ENCODE measurements around the gene FOXK2. TPM values are rescaled to one million over a fixed set of nuclear protein-coding genes. Genes with fewer than 3 reads are reported as not detected.

Gene FOXK2
- total RNA-seq, 1 experiment from 2014 or later = 72.0 TPM

GRCh38 chr17:82545071-82545462, 25.5 kb downstream of the FOXK2 start:
- Histone ChIP-seq H4K5ac (ENCODE audit: insufficient read length, low read depth, low read length) (no peak overlapping the region), H3K23ac (ENCODE audit: insufficient read length, low read depth, low read length) (no peak overlapping the region), H3K56ac (ENCODE audit: insufficient read length, low read depth, low read length) (no peak overlapping the region), H4K8ac (replicated peaks; ENCODE audit: insufficient read length, low read depth, low read length) (no peak overlapping the region), H3K27me3 (ENCODE audit: insufficient read depth, low read length) (no peaks in the 10 kb centered on the region), H4K20me1 (ENCODE audit: control insufficient read depth, insufficient read depth, insufficient read length) (peaks cover 4% of the 10 kb centered on the region), H3K9me3 (ENCODE audit: control insufficient read depth, low read depth, low read length) (no peaks in the 10 kb centered on the region), H3K18ac (ENCODE audit: insufficient read length, low read depth, low read length) (no peak overlapping the region), H3K4me2 (ENCODE audit: insufficient read depth, insufficient read length, low read length) (no peak overlapping the region), H3K4ac (ENCODE audit: low read depth, low read length) (no peak overlapping the region), H3K79me1 (ENCODE audit: insufficient read depth, low read depth, low read length, poor library complexity, severe bottlenecking) (peaks cover 12% of the 10 kb centered on the region), H3K79me2 (ENCODE audit: insufficient read depth, low read length) (peaks cover 70% of the 10 kb centered on the region; the same call in 1 of the 2 replicates), H2BK15ac (ENCODE audit: low read depth, low read length) (no peak overlapping the region), H4K91ac (ENCODE audit: insufficient read length, low read depth, low read length) (no peak overlapping the region), H2AK5ac (ENCODE audit: insufficient read length, low read length) (no peak overlapping the region), H3K27ac (ENCODE audit: insufficient read length, low read depth, low read length) (no peak overlapping the region), H2BK12ac (ENCODE audit: insufficient read length, low read depth, low read length) (no peak overlapping the region), H3K14ac (ENCODE audit: insufficient read depth, low read length) (no peak overlapping the region), H2BK120ac (ENCODE audit: low read depth, low read length, poor library complexity, severe bottlenecking) (no peak overlapping the region), H3K23me2 (ENCODE audit: insufficient read length, low read depth, low read length, poor library complexity, severe bottlenecking) (no peaks in the 10 kb centered on the region), H3K4me1 (ENCODE audit: insufficient read depth, low read length) (no peaks in the 10 kb centered on the region), H2BK5ac (ENCODE audit: insufficient read length, low read length) (no peak overlapping the region), H2BK20ac (ENCODE audit: low read depth, low read length, poor library complexity, severe bottlenecking) (no peak overlapping the region), H2AFZ (ENCODE audit: low read length) (no peak overlapping the region), H3K9ac (ENCODE audit: extremely low read depth, insufficient read length, low read length) (no peak overlapping the region), H3T11ph (ENCODE audit: low read length) (no peak overlapping the region)
- H3K36me3 Mint-ChIP-seq (ENCODE audit: insufficient read depth in 1 of 3, low read depth in 3 of 3) = peaks cover 0 to 10% (median 8%) of the 10 kb centered on the region in 3 experiments; a peak in 5 of 7 replicates
- no peak overlapping the region; a peak in 1 of 7 replicates for H3K27ac Mint-ChIP-seq
- peaks cover 3 to 9% of the 10 kb centered on the region in 2 experiments; a peak in 3 of 4 replicates for H3K4me1 Mint-ChIP-seq
- TF ChIP-seq CTCF (conservative IDR thresholded peaks at IDR 0.05) = no peak
- H3K4me3 Mint-ChIP-seq = no peak overlapping the region
- H3K27me3 Mint-ChIP-seq (ENCODE audit: low read depth) = no peaks in the 10 kb centered on the region
- DNase-seq = no peak
- no peaks in the 10 kb centered on the region for H3K9me3 Mint-ChIP-seq
- no CpG with 5 or more reads among the region's 8 CpGs for WGBS (ENCODE audit: extremely low coverage, insufficient read length, low lambda C conversion rate)

Data from H9 (cell line).